Sigmoid colon (tissue), 4 donors: ENCODE results near the gene NAA40.

ENCODE experiments used
- EP300 ChIP-seq, 4 donors: sonication (generic); formaldehyde crosslinking; IDR thresholded peaks; one replicate each; pipeline ENCODE4 v1.6.1; 2017; ENCODE audit warnings: antibody characterized with exemption in 4 of 4
- POLR2A ChIP-seq, 2 donors: fragments of 450-650 bp; IDR thresholded peaks; one replicate each; pipeline ENCODE4 v1.6.1; 2016; ENCODE audit warnings: antibody characterized with exemption in 2 of 2, mild to moderate bottlenecking in 2 of 2, moderate library complexity in 2 of 2
- POLR2AphosphoS5 ChIP-seq, 4 donors: sonication (generic); formaldehyde crosslinking; IDR thresholded peaks; one replicate each; pipeline ENCODE4 v1.6.1; 2017; ENCODE audit warnings: antibody characterized with exemption in 4 of 4
- TF ChIP-seq, protein P1 (sequence below), 4 experiments: fragments of 450-650 bp in 3 of 4; fragments of 200-600 bp in 1 of 4; IDR thresholded peaks; one replicate each; pipeline ENCODE4 v1.5.1; 2016 to 2019; ENCODE audit warnings: antibody characterized with exemption in 4 of 4, mild to moderate bottlenecking in 3 of 4, moderate library complexity in 2 of 4

DNA sequence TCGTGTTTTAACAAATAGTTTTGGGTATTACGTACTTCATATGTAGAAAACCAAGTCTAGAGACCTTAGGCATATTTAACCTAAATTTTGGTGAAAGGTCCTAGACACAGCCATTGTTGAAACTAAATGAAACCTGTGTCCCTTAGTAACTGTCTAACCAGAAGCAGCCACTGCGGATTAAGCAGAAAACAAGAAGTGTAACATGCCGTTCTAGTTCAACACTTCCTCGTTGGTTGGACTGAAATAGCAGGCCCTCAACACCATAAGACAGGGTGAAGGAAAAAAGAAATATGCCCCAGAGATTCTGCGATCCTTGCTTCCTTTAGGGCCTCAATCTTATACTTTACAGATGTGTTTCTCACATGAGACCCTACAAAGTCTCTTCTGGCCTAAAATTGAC, 2.0 kb downstream of the NAA40 start:
- TF ChIP-seq, protein P1, sequence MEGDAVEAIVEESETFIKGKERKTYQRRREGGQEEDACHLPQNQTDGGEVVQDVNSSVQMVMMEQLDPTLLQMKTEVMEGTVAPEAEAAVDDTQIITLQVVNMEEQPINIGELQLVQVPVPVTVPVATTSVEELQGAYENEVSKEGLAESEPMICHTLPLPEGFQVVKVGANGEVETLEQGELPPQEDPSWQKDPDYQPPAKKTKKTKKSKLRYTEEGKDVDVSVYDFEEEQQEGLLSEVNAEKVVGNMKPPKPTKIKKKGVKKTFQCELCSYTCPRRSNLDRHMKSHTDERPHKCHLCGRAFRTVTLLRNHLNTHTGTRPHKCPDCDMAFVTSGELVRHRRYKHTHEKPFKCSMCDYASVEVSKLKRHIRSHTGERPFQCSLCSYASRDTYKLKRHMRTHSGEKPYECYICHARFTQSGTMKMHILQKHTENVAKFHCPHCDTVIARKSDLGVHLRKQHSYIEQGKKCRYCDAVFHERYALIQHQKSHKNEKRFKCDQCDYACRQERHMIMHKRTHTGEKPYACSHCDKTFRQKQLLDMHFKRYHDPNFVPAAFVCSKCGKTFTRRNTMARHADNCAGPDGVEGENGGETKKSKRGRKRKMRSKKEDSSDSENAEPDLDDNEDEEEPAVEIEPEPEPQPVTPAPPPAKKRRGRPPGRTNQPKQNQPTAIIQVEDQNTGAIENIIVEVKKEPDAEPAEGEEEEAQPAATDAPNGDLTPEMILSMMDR (IDR thresholded peaks at IDR 0.05), result no peak
- TF ChIP-seq POLR2A (IDR thresholded peaks at IDR 0.05) (no peak), POLR2AphosphoS5 (IDR thresholded peaks at IDR 0.05) (no peak), EP300 (IDR thresholded peaks at IDR 0.05) (no peak)
